Sigmoid colon (tissue), 4 donors: Measurements from ENCODE around the gene ZFPM1.

Source experiments
- CTCF ChIP-seq, 4 experiments: fragments of 450-650 bp in 3 of 4; fragments of 200-600 bp in 1 of 4; IDR thresholded peaks; one replicate each; pipeline ENCODE4 v1.5.1; 2016 to 2019; ENCODE audit warnings: antibody characterized with exemption in 4 of 4, mild to moderate bottlenecking in 3 of 4, moderate library complexity in 2 of 4
- EP300 ChIP-seq, 4 donors: sonication (generic); formaldehyde crosslinking; IDR thresholded peaks; one replicate each; pipeline ENCODE4 v1.6.1; 2017; ENCODE audit warnings: antibody characterized with exemption in 4 of 4
- POLR2A ChIP-seq, 2 donors: fragments of 450-650 bp; IDR thresholded peaks; one replicate each; pipeline ENCODE4 v1.6.1; 2016; ENCODE audit warnings: antibody characterized with exemption in 2 of 2, mild to moderate bottlenecking in 2 of 2, moderate library complexity in 2 of 2
- POLR2AphosphoS5 ChIP-seq, 4 donors: sonication (generic); formaldehyde crosslinking; IDR thresholded peaks; one replicate each; pipeline ENCODE4 v1.6.1; 2017; ENCODE audit warnings: antibody characterized with exemption in 4 of 4

- no peak for TF ChIP-seq CTCF (IDR thresholded peaks at IDR 0.05)
- no peak for TF ChIP-seq POLR2A (IDR thresholded peaks at IDR 0.05)
- no peak for TF ChIP-seq EP300 (IDR thresholded peaks at IDR 0.05)
- no peak for TF ChIP-seq POLR2AphosphoS5 (IDR thresholded peaks at IDR 0.05)
Observed at GRCh38 chr16:88585927-88586581, 133.0 kb downstream of the ZFPM1 start.
